ENCODE measurements around the gene PCDHAC2. TPM values are rescaled to one million over a fixed set of nuclear protein-coding genes. Genes with fewer than 3 reads are reported as not detected.

The PCDHAC2 gene
- total RNA-seq, 1 experiment from 2014 or later: 12.6 TPM

GRCh38 chr5:140992828-140993227, 26.6 kb downstream of the PCDHAC2 start:
- no peak overlapping the region for H3K27ac Mint-ChIP-seq (ENCODE audit: unreplicated experiment)
- no peaks in the 10 kb centered on the region for H3K36me3 Mint-ChIP-seq (ENCODE audit: insufficient read depth, unreplicated experiment)
- CTCF ChIA-PET: no interaction called here
- no peak for DNase-seq
- H3K4me1 Mint-ChIP-seq (ENCODE audit: low read depth, unreplicated experiment): peaks cover 13% of the 10 kb centered on the region
- no peaks in the 10 kb centered on the region for H3K27me3 Mint-ChIP-seq (ENCODE audit: unreplicated experiment)
- intact Hi-C loops (cut with micrococcal nuclease; ENCODE audit: unreplicated experiment): no loop called here
- H3K4me3 Mint-ChIP-seq (ENCODE audit: low read depth, unreplicated experiment): no peak overlapping the region
- H3K9me3 Mint-ChIP-seq (ENCODE audit: low read depth, unreplicated experiment): no peaks in the 10 kb centered on the region
- TF ChIP-seq CTCF (IDR thresholded peaks at IDR 0.05; ENCODE audit: unreplicated experiment): no peak
- BruUV-seq (replicated peaks): no TSS peak

GRCh38 chr5:140996060-140996459, 29.8 kb downstream of the PCDHAC2 start:
- H3K27ac Mint-ChIP-seq (ENCODE audit: unreplicated experiment): no peak overlapping the region
- intact Hi-C loops (cut with micrococcal nuclease; ENCODE audit: unreplicated experiment): no loop called here
- no TSS peak for BruUV-seq (replicated peaks)
- DNase-seq: no peak
- no peaks in the 10 kb centered on the region for H3K27me3 Mint-ChIP-seq (ENCODE audit: unreplicated experiment)
- H3K36me3 Mint-ChIP-seq (ENCODE audit: insufficient read depth, unreplicated experiment): no peaks in the 10 kb centered on the region
- H3K9me3 Mint-ChIP-seq (ENCODE audit: low read depth, unreplicated experiment): no peaks in the 10 kb centered on the region
- TF ChIP-seq CTCF (IDR thresholded peaks at IDR 0.05; ENCODE audit: unreplicated experiment): no peak
- CTCF ChIA-PET: no interaction called here
- H3K4me1 Mint-ChIP-seq (ENCODE audit: low read depth, unreplicated experiment): peaks cover under 1% of the 10 kb centered on the region
- H3K4me3 Mint-ChIP-seq (ENCODE audit: low read depth, unreplicated experiment): no peak overlapping the region

GRCh38 chr5:140998921-140999410, 32.7 kb downstream of the PCDHAC2 start:
- no peak for DNase-seq
- TF ChIP-seq CTCF (IDR thresholded peaks at IDR 0.05; ENCODE audit: unreplicated experiment): no peak
- peaks cover 16% of the 10 kb centered on the region for H3K36me3 Mint-ChIP-seq (ENCODE audit: insufficient read depth, unreplicated experiment)
- intact Hi-C loops (cut with micrococcal nuclease; ENCODE audit: unreplicated experiment): no loop called here
- no peaks in the 10 kb centered on the region for H3K27me3 Mint-ChIP-seq (ENCODE audit: unreplicated experiment)
- peaks cover 29% of the 10 kb centered on the region for H3K4me1 Mint-ChIP-seq (ENCODE audit: low read depth, unreplicated experiment)
- H3K4me3 Mint-ChIP-seq (ENCODE audit: low read depth, unreplicated experiment): no peak overlapping the region
- BruUV-seq (replicated peaks): no TSS peak
- CTCF ChIA-PET: no interaction called here
- no peaks in the 10 kb centered on the region for H3K9me3 Mint-ChIP-seq (ENCODE audit: low read depth, unreplicated experiment)
- no peak overlapping the region for H3K27ac Mint-ChIP-seq (ENCODE audit: unreplicated experiment)

GRCh38 chr5:141001446-141001843, 35.2 kb downstream of the PCDHAC2 start:
- no peak for TF ChIP-seq CTCF (IDR thresholded peaks at IDR 0.05; ENCODE audit: unreplicated experiment)
- Mint-ChIP-seq H3K9me3 (ENCODE audit: low read depth, unreplicated experiment) (no peaks in the 10 kb centered on the region), H3K4me3 (ENCODE audit: low read depth, unreplicated experiment) (peak overlapping the region; percentile 70), H3K27ac (ENCODE audit: unreplicated experiment) (peak overlapping the region; percentile 98), H3K4me1 (ENCODE audit: low read depth, unreplicated experiment) (peaks cover 45% of the 10 kb centered on the region), H3K27me3 (ENCODE audit: unreplicated experiment) (no peaks in the 10 kb centered on the region), H3K36me3 (ENCODE audit: insufficient read depth, unreplicated experiment) (peaks cover 22% of the 10 kb centered on the region)
- TSS peak; percentile 11 for BruUV-seq (replicated peaks)
- DNase-seq: peak; percentile 60
- intact Hi-C loops (cut with micrococcal nuclease; ENCODE audit: unreplicated experiment): loop anchor here (5.0 to 10.0 kb wide), 2 partner anchors 289 to 523 kb away; no protein-coding TSS in a partner anchor
- CTCF ChIA-PET: interaction anchor here (0.9 kb wide), 1 partner anchor 16 kb away, joined by 6 read pairs; no protein-coding TSS in a partner anchor
